ENCODE results near the gene MAMSTR. TPM values are rescaled to one million over a fixed set of nuclear protein-coding genes. Genes with fewer than 3 reads are reported as not detected.
"Not testable (repeated sequence)": the region's sequence is repeated elsewhere in the genome, so short reads cannot be mapped to it uniquely, and the experiment has no call there.

The MAMSTR gene
- total RNA-seq, 1 experiment from 2014 or later = 1.9 TPM

- intact Hi-C loops (cut with micrococcal nuclease; ENCODE audit: unreplicated experiment) = no loop called here
- no peak for TF ChIP-seq CTCF (IDR thresholded peaks at IDR 0.05; ENCODE audit: insufficient read depth in 1 of 2, low read depth in 1 of 2, low read length in 1 of 2, severe bottlenecking in 1 of 2, unreplicated experiment in 1 of 2)
- no peak for DNase-seq
- CTCF ChIA-PET = interaction anchor here (0.6 to 0.7 kb wide), 2 partner anchors 35 to 54 kb away, joined by 3 to 4 read pairs; partner anchors contain the start of gene CA11
- Histone ChIP-seq H3K27me3 (replicated peaks; ENCODE audit: control insufficient read depth, insufficient read depth, low read length) (no peaks in the 10 kb centered on the region), H3K9me3 (no peaks in the 10 kb centered on the region), H3K36me3 (ENCODE audit: control insufficient read depth, insufficient read depth, low read length) (no peaks in the 10 kb centered on the region), H3K4me1 (peaks cover 27% of the 10 kb centered on the region), H3K4me3 (ENCODE audit: low read depth, low read length) (no peak overlapping the region)
- no TSS peak for BruUV-seq (replicated peaks)
- Mint-ChIP-seq H3K4me3 (ENCODE audit: unreplicated experiment) (no peak overlapping the region), H3K4me1 (ENCODE audit: low read depth, unreplicated experiment) (peaks cover 17% of the 10 kb centered on the region), H3K9me3 (ENCODE audit: unreplicated experiment) (no peaks in the 10 kb centered on the region), H3K36me3 (ENCODE audit: insufficient read depth, unreplicated experiment) (no peaks in the 10 kb centered on the region), H3K27ac (ENCODE audit: unreplicated experiment) (no peak overlapping the region), H3K27me3 (ENCODE audit: insufficient read depth, unreplicated experiment) (no peaks in the 10 kb centered on the region)
- POLR2A ChIA-PET = no interaction called here
Observed at GRCh38 chr19:48681127-48681470, 38.4 kb downstream of the MAMSTR start.

- intact Hi-C loops (cut with micrococcal nuclease; ENCODE audit: unreplicated experiment) = no loop called here
- H3K27me3 Mint-ChIP-seq (ENCODE audit: insufficient read depth, unreplicated experiment) = no peaks in the 10 kb centered on the region
- POLR2A ChIA-PET = no interaction called here
- TF ChIP-seq CTCF (IDR thresholded peaks at IDR 0.05; ENCODE audit: insufficient read depth in 1 of 2, low read depth in 1 of 2, low read length in 1 of 2, severe bottlenecking in 1 of 2, unreplicated experiment in 1 of 2) = no peak
- H3K27ac Mint-ChIP-seq (ENCODE audit: unreplicated experiment) = no peak overlapping the region
- Histone ChIP-seq H3K9me3 (no peaks in the 10 kb centered on the region), H3K4me1 (peaks cover 22% of the 10 kb centered on the region), H3K27me3 (replicated peaks; ENCODE audit: control insufficient read depth, insufficient read depth, low read length) (no peaks in the 10 kb centered on the region), H3K4me3 (ENCODE audit: low read depth, low read length) (no peak overlapping the region), H3K36me3 (ENCODE audit: control insufficient read depth, insufficient read depth, low read length) (no peaks in the 10 kb centered on the region)
- no TSS peak for BruUV-seq (replicated peaks)
- DNase-seq = no peak
- peaks cover 12% of the 10 kb centered on the region for H3K4me1 Mint-ChIP-seq (ENCODE audit: low read depth, unreplicated experiment)
- no peaks in the 10 kb centered on the region for H3K9me3 Mint-ChIP-seq (ENCODE audit: unreplicated experiment)
- CTCF ChIA-PET = no interaction called here
- H3K4me3 Mint-ChIP-seq (ENCODE audit: unreplicated experiment) = no peak overlapping the region
- no peaks in the 10 kb centered on the region for H3K36me3 Mint-ChIP-seq (ENCODE audit: insufficient read depth, unreplicated experiment)
Observed at GRCh38 chr19:48680436-48681126, 38.9 kb downstream of the MAMSTR start.

- DNase-seq; H3K9me3 ChIP-seq; H3K36me3 Mint-ChIP-seq (ENCODE audit: insufficient read depth, unreplicated experiment); BruUV-seq (replicated peaks); H3K27me3 Mint-ChIP-seq (ENCODE audit: insufficient read depth, unreplicated experiment); H3K36me3 ChIP-seq (ENCODE audit: control insufficient read depth, insufficient read depth, low read length); H3K27ac Mint-ChIP-seq (ENCODE audit: unreplicated experiment); intact Hi-C loops (cut with micrococcal nuclease; ENCODE audit: unreplicated experiment); H3K4me3 Mint-ChIP-seq (ENCODE audit: unreplicated experiment); H3K4me3 ChIP-seq (ENCODE audit: low read depth, low read length); H3K9me3 Mint-ChIP-seq (ENCODE audit: unreplicated experiment); H3K27me3 ChIP-seq (replicated peaks; ENCODE audit: control insufficient read depth, insufficient read depth, low read length); POLR2A ChIA-PET: not testable (repeated sequence)
- H3K4me1 ChIP-seq = peaks cover 16% of the 10 kb centered on the region
- CTCF ChIA-PET = interaction anchor here (0.6 kb wide), 1 partner anchor 56 kb away, joined by 4 read pairs; no protein-coding TSS in a partner anchor
- H3K4me1 Mint-ChIP-seq (ENCODE audit: low read depth, unreplicated experiment) = peaks cover 13% of the 10 kb centered on the region
Observed at GRCh38 chr19:48680006-48680405, 39.5 kb downstream of the MAMSTR start.
